Measurements from ENCODE around the gene TIMP2. TPM values are rescaled to one million over a fixed set of nuclear protein-coding genes. Genes with fewer than 3 reads are reported as not detected.

Gene TIMP2
- total RNA-seq, 1 experiment from 2014 or later: 64.8 TPM

DNA sequence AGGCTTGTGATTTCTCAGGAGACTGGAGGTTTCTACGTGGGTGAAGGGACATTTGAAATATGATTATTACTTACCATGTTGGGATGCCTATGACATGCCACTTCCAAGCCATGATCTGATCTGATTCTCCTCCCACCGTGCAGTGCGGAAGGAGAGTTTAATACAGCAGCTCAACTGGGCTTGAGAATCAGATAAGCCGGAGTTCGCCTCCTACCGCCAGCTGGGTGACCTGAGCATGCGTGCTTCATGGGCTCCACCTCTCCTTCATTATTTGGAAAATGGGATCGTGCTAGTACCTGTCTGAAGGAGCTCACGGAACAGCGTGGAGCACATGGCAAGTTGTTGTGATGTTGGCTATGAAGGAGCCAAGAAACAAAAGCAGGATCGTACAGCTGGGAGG is 12.4 kb upstream of the TIMP2 start:
- Histone ChIP-seq H3K9ac (ENCODE audit: low read length) (no peak overlapping the region), H2AFZ (ENCODE audit: low read depth, low read length, poor library complexity, severe bottlenecking) (no peak overlapping the region), H3K36me3 (ENCODE audit: control insufficient read depth in 1 of 2, insufficient read depth in 2 of 2, low read length in 2 of 2) (no peaks in the 10 kb centered on the region), H3K79me2 (ENCODE audit: insufficient read depth, low read length) (no peaks in the 10 kb centered on the region), H3K27me3 (ENCODE audit: insufficient read depth, low read length) (no peaks in the 10 kb centered on the region), H3K9me3 (ENCODE audit: control insufficient read depth in 1 of 2, insufficient read depth in 1 of 2, low read depth in 1 of 2, low read length in 2 of 2) (no peaks in the 10 kb centered on the region), H3K9me2 (ENCODE audit: insufficient read depth) (no peaks in the 10 kb centered on the region), H4K20me1 (ENCODE audit: insufficient read depth) (no peaks in the 10 kb centered on the region), H3K4me1 (ENCODE audit: control insufficient read depth in 1 of 2, insufficient read depth in 2 of 2, low read length in 2 of 2) (peaks cover 23 to 51% of the 10 kb centered on the region in 2 experiments), H3K27ac (ENCODE audit: low read depth, low read length) (no peak overlapping the region), H3K4me3 (replicated peaks in 1 of 2; ENCODE audit: low read depth in 1 of 2, low read length in 2 of 2) (no peak overlapping the region), H3K4me2 (ENCODE audit: low read length) (no peak overlapping the region)
- ChIA-PET POLR2A (interaction anchor here (0.6 kb wide), 1 partner anchor 89 kb away, joined by 4 read pairs; no protein-coding TSS in a partner anchor), RAD21 (ENCODE audit: low non-redundant PET in 1 of 2, low total read pairs in 2 of 2, uncharacterized antibody in 2 of 2, unreplicated experiment in 2 of 2) (no interaction called here), CTCF (no interaction called here)
- DNase-seq (ENCODE audit: low read depth, low spot score) (no peak), ATAC-seq (no peak)
- BruUV-seq (replicated peaks): no TSS peak
- no peak for TF ChIP-seq YY1 (IDR thresholded peaks at IDR 0.05; ENCODE audit: extremely low read depth, insufficient replicate concordance, low read depth, low read length)
- TF ChIP-seq ELF1 (IDR thresholded peaks at IDR 0.05; ENCODE audit: borderline replicate concordance, low read depth): no peak
- no peak for TF ChIP-seq MAX (IDR thresholded peaks at IDR 0.05)
- no peak for TF ChIP-seq SRF (IDR thresholded peaks at IDR 0.05; ENCODE audit: low read depth)
- TF ChIP-seq CBX3 (IDR thresholded peaks at IDR 0.05; ENCODE audit: low read depth): no peak
- no peak for TF ChIP-seq ZBTB33 (IDR thresholded peaks at IDR 0.05; ENCODE audit: extremely low read depth, insufficient replicate concordance, low read length)
- TF ChIP-seq POLR2AphosphoS5 (IDR thresholded peaks at IDR 0.05; ENCODE audit: low read depth, low read length): no peak
- TF ChIP-seq, protein P1, sequence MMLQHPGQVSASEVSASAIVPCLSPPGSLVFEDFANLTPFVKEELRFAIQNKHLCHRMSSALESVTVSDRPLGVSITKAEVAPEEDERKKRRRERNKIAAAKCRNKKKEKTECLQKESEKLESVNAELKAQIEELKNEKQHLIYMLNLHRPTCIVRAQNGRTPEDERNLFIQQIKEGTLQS (IDR thresholded peaks at IDR 0.05): no peak
- TF ChIP-seq EZH2phosphoT487 (IDR thresholded peaks at IDR 0.05; ENCODE audit: borderline replicate concordance): no peak
- no peak for TF ChIP-seq ZNF274 (IDR thresholded peaks at IDR 0.05; ENCODE audit: low read depth, low read length)
- TF ChIP-seq SP1 (IDR thresholded peaks at IDR 0.05; ENCODE audit: low read depth): no peak
- no peak for TF ChIP-seq CEBPB (IDR thresholded peaks at IDR 0.05; ENCODE audit: low read depth)
- no peak for TF ChIP-seq ZFX (IDR thresholded peaks at IDR 0.05)
- TF ChIP-seq, protein P2, sequence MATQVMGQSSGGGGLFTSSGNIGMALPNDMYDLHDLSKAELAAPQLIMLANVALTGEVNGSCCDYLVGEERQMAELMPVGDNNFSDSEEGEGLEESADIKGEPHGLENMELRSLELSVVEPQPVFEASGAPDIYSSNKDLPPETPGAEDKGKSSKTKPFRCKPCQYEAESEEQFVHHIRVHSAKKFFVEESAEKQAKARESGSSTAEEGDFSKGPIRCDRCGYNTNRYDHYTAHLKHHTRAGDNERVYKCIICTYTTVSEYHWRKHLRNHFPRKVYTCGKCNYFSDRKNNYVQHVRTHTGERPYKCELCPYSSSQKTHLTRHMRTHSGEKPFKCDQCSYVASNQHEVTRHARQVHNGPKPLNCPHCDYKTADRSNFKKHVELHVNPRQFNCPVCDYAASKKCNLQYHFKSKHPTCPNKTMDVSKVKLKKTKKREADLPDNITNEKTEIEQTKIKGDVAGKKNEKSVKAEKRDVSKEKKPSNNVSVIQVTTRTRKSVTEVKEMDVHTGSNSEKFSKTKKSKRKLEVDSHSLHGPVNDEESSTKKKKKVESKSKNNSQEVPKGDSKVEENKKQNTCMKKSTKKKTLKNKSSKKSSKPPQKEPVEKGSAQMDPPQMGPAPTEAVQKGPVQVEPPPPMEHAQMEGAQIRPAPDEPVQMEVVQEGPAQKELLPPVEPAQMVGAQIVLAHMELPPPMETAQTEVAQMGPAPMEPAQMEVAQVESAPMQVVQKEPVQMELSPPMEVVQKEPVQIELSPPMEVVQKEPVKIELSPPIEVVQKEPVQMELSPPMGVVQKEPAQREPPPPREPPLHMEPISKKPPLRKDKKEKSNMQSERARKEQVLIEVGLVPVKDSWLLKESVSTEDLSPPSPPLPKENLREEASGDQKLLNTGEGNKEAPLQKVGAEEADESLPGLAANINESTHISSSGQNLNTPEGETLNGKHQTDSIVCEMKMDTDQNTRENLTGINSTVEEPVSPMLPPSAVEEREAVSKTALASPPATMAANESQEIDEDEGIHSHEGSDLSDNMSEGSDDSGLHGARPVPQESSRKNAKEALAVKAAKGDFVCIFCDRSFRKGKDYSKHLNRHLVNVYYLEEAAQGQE (IDR thresholded peaks at IDR 0.05; ENCODE audit: low read depth): no peak
- TF ChIP-seq CTCF (IDR thresholded peaks at IDR 0.05 in 2 of 3, conservative IDR thresholded peaks at IDR 0.05 in 1 of 3; ENCODE audit: borderline replicate concordance in 1 of 3, insufficient read depth in 1 of 3, low read depth in 2 of 3, low read length in 2 of 3): no peak
- no peak for TF ChIP-seq TCF7L2 (IDR thresholded peaks at IDR 0.05; ENCODE audit: borderline replicate concordance, extremely low read depth, insufficient read depth, insufficient read length)
- TF ChIP-seq SIN3A (IDR thresholded peaks at IDR 0.05; ENCODE audit: low read depth): no peak
- TF ChIP-seq POLR2A (IDR thresholded peaks at IDR 0.05; ENCODE audit: borderline replicate concordance, extremely low read depth, insufficient read depth, insufficient read length): no peak
- no peak for TF ChIP-seq JUND (IDR thresholded peaks at IDR 0.05)
- no peak for TF ChIP-seq RAD21 (IDR thresholded peaks at IDR 0.05; ENCODE audit: low read depth)
- intact Hi-C loops (cut with micrococcal nuclease): no loop called here

Measured in HCT116 (cell line).